Keratinocyte (primary cell): ENCODE results near the gene KLC1.

ENCODE experiments used
- EZH2 ChIP-seq: IDR thresholded peaks from one replicate; pipeline ENCODE4 v1.6.1; 2012; ENCODE audit warnings: inconsistent platforms, mild to moderate bottlenecking, low read length, moderate library complexity
- TF ChIP-seq, protein P1 (sequence below), 3 experiments: IDR thresholded peaks in 1 of 3; conservative IDR thresholded peaks in 1 of 3; optimal IDR thresholded peaks in 1 of 3; 2 replicates in 2 of 3; 3 replicates in 1 of 3; pipeline versions ENCODE3 to v1.5.1; 2011; ENCODE audit warnings: low read length in 3 of 3, mild to moderate bottlenecking in 3 of 3, moderate library complexity in 2 of 3, control low read depth in 1 of 3, inconsistent platforms in 1 of 3; ENCODE audit not compliant: insufficient read depth in 2 of 3; ENCODE audit errors: extremely low read depth in 1 of 3

GRCh38 chr14:103725739-103726395 is 96.9 kb downstream of the KLC1 start:
- TF ChIP-seq, protein P1, sequence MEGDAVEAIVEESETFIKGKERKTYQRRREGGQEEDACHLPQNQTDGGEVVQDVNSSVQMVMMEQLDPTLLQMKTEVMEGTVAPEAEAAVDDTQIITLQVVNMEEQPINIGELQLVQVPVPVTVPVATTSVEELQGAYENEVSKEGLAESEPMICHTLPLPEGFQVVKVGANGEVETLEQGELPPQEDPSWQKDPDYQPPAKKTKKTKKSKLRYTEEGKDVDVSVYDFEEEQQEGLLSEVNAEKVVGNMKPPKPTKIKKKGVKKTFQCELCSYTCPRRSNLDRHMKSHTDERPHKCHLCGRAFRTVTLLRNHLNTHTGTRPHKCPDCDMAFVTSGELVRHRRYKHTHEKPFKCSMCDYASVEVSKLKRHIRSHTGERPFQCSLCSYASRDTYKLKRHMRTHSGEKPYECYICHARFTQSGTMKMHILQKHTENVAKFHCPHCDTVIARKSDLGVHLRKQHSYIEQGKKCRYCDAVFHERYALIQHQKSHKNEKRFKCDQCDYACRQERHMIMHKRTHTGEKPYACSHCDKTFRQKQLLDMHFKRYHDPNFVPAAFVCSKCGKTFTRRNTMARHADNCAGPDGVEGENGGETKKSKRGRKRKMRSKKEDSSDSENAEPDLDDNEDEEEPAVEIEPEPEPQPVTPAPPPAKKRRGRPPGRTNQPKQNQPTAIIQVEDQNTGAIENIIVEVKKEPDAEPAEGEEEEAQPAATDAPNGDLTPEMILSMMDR (optimal IDR thresholded peaks at IDR 0.05 in 1 of 3, IDR thresholded peaks at IDR 0.05 in 1 of 3, conservative IDR thresholded peaks at IDR 0.05 in 1 of 3; ENCODE audit: extremely low read depth in 1 of 3, insufficient read depth in 2 of 3, low read length in 3 of 3) = no peak
- TF ChIP-seq EZH2 = no peak
